Measurements from ENCODE around the gene SERTAD2.

GRCh38 chr2:64696636-64697035 lies 42.9 kb upstream of the SERTAD2 start:
- TF ChIP-seq FOXP2 (optimal IDR thresholded peaks at IDR 0.05; ENCODE audit: borderline replicate concordance, extremely low read depth, extremely low read length, insufficient read depth) (no peak), REST (IDR thresholded peaks at IDR 0.05; ENCODE audit: insufficient read depth in 1 of 2, low read depth in 2 of 2, low read length in 2 of 2) (no peak)

Measured in PFSK-1 (cell line).